Astrocyte of the spinal cord (primary cell): Measurements from ENCODE around the gene DYRK2.

Experiments
- DNase-seq: peaks from one replicate; pipeline ENCODE4 v3.0.0; 2011; ENCODE audit warnings: low read depth, low spot score
- H3K4me3 ChIP-seq: 2 replicates; pipeline ENCODE4 v1.5.1; 2011; ENCODE audit warnings: low read depth, mild to moderate bottlenecking, low read length, moderate library complexity
- in situ Hi-C: cut with HindIII; loops from 2 replicates; pipeline ENCODE4 v1.10.0; 2017; ENCODE audit warnings: low sequenced_read_pairs
- TF ChIP-seq, protein P1 (sequence below): IDR thresholded peaks from 2 replicates; pipeline ENCODE4 v1.5.1; 2012; ENCODE audit warnings: low read depth, mild to moderate bottlenecking, low read length, inconsistent platforms

Gene DYRK2

DNA sequence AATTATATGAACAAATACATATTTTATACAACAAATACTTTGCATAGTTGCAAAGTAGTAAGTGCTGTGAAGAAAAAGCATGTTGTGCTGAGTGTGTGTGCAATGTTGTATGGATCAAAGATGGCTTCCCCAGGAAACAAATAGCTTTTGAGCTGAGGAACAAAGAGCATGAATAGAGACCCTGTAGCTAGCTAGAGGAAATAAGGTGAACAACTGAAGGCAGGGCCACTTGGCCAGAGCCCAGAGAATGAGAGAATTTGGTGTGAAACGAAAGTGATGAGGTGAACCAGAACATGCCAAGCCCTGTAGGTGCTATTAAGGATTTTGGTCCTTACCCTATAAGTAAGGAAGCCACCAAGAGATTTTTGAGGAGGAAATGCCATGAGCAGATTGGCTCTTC is 17.1 kb downstream of the DYRK2 start:
- TF ChIP-seq, protein P1, sequence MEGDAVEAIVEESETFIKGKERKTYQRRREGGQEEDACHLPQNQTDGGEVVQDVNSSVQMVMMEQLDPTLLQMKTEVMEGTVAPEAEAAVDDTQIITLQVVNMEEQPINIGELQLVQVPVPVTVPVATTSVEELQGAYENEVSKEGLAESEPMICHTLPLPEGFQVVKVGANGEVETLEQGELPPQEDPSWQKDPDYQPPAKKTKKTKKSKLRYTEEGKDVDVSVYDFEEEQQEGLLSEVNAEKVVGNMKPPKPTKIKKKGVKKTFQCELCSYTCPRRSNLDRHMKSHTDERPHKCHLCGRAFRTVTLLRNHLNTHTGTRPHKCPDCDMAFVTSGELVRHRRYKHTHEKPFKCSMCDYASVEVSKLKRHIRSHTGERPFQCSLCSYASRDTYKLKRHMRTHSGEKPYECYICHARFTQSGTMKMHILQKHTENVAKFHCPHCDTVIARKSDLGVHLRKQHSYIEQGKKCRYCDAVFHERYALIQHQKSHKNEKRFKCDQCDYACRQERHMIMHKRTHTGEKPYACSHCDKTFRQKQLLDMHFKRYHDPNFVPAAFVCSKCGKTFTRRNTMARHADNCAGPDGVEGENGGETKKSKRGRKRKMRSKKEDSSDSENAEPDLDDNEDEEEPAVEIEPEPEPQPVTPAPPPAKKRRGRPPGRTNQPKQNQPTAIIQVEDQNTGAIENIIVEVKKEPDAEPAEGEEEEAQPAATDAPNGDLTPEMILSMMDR = no peak

DNA sequence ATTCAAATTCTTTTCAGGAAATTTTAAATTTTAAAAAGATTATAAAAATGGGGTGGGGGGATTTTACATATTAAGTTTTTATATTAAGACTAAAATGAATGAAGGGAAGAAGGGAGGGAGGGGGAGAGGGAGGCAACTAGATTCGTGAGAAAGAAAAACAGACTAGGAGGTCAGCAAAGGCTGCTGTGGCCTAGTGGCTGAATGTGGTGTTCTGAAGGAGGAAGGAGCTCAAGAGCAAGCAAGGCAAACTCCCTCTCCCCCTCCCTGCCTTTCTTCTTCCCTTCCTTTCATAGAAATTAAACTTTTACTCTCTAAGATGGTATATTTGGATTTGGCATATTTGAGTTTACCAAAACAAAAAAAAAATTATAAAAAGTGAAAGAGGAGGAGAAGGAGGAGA is 18.1 kb downstream of the DYRK2 start:
- DNase-seq = no peak
- no peak overlapping the region for H3K4me3 ChIP-seq
- in situ Hi-C loops = no loop called here
- TF ChIP-seq, protein P1 = no peak

More for the DNA sequence above, 17.1 kb downstream of the DYRK2 start:
- no peak for DNase-seq
- no peak overlapping the region for H3K4me3 ChIP-seq
- in situ Hi-C loops = no loop called here

DNA sequence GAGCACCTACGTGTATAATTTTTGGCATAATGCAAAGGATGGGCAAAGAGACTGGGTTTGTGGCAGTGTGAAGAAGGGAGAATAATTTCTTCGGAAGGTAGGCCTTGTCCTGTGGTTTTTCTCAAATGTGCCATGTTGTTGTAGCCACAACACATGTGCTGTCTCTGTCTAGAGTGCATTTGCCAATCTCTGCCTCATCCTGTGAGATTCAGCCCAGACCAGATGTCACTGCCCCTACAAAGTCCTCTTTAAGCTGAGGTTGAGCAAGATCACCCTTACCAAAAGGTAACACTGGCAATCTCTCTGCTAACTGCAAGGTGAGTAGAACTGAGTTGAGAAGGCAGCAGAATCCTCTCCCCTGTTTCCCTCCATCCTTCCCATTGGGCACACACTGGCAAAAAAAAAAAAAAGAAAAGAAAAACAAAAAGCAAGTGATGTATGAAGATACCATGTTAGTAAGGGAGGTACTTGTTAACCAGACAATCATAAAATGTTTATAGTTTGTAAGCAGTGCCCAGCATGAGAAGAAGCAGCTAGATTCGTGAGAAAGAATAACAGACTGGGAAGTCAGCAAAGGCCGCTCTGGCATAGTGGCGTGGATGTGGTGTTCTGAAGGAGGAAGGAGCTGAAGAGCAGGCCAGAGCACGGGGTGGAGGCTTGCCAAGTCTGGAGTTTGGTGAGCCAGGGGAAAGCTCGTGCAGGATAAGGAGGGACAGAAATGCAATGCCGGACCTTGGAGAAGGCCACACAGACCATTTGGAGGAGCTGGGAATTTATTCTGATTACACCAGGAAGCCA is 18.9 kb downstream of the DYRK2 start:
- in situ Hi-C loops = no loop called here
- TF ChIP-seq, protein P1 = no peak
- H3K4me3 ChIP-seq = no peak overlapping the region
- no peak for DNase-seq

DNA sequence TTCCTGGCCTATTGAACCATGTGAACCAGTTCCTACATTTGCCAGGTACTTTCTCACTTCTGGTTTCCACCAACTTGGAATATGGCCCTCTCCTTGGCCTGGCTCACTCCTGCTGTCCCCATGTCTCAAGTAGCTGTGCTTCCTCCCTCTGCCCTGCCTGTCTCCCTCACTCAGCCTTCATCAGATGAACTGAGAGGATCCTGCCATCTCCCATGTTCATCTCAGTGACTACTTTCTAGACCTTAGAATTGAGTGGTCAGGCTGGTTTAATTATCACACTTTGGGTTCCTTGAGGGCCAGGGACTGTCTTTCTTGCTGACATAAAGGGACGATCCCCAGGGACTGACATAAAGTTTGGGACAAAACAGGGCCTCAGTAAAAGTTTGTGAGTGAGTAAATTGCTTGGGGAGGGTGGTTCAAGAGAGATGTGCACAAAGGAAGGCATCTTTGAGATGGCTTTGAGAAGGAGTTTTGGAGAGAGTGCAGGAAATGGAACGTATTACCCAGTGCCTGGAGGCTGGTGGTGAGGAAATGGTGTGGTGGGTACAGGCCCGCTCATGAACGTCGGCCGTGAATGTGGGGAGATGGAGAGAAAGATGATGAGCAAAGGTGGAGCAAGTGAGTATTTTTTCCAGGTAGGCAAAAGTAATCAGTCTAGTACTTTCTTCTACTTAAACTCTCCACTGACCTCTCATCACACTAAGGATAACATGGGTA is 20.8 kb downstream of the DYRK2 start:
- in situ Hi-C loops = no loop called here
- TF ChIP-seq, protein P1 = no peak
- DNase-seq = no peak
- no peak overlapping the region for H3K4me3 ChIP-seq

DNA sequence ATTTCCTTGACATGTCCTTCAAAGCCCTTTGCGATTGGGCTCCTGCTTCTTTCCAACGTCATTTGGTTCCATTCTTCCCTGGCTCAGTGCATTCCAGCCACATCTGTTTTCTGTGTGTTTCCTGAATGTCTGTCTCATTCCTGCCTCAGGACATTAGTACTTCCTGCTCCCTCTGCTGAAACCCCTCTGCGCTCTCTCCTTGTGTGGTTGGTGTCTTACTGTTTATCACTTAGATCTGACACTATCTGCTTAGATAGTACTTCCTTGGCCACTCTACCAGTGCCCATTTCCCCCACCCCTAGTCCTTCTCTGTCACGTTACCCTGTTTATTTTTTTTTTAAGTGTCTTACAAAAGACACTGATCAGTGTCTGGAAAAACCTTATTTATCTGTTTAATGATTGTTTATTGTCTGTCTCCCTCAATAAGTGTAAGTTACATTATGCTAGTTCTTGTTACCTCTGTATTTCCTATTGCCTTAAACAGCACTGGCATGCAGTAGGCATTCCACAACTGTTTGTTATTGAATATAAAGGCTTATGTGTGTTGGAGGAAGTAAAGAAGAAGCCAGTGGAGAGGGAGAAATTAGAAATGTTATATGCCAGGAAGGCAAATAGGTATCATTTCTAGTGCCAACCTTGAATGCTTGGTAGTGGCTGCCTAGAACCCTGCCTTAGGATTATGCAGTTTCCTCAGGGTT is 21.5 kb downstream of the DYRK2 start:
- in situ Hi-C loops = no loop called here
- no peak for DNase-seq
- TF ChIP-seq, protein P1 = no peak

DNA sequence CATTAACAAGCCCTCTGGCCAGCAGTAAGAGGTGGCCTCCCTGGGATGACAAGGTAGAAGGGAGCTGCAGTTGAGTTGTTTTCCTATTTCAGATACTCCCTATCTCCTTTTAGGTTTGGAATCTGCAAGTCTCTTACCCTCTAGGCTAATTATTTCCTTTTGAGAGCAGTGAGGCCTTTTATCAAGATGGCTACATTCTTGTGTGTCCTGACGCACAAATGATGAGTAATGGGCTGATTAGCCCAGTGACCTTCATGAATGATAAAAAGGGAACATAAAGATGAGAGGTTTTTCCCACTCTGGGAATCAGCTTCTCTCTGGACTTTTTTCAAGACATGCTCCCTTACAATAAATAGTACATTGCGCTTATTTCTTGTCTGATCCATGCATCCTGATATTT is 22.9 kb downstream of the DYRK2 start:
- H3K4me3 ChIP-seq = no peak overlapping the region
- TF ChIP-seq, protein P1 = no peak
- no peak for DNase-seq
- in situ Hi-C loops = no loop called here

More for the DNA sequence above, 21.5 kb downstream of the DYRK2 start:
- no peak overlapping the region for H3K4me3 ChIP-seq
